Breast epithelium (tissue), 4 donors: ENCODE data around the gene CPA3. TPM values are rescaled to one million over a fixed set of nuclear protein-coding genes. Genes with fewer than 3 reads are reported as not detected.

Experiments used
- DNase-seq, 2 donors: peaks; one replicate each; pipeline ENCODE4 v3.0.0-alpha.2; 2019; ENCODE audit warnings: low spot score in 2 of 2
- H3K27ac ChIP-seq, 2 donors: fragments of 200-600 bp; sonication (generic) in 1 of 2; one replicate each; pipeline ENCODE4 v1.5.1; 2016 to 2019; ENCODE audit warnings: mild to moderate bottlenecking in 1 of 2
- H3K27me3 ChIP-seq, 2 donors: fragments of 200-600 bp; sonication (generic) in 1 of 2; one replicate each; pipeline versions ENCODE4 v1.5.1 to v1.6.0; 2017 to 2019; ENCODE audit warnings: control low read depth in 1 of 2, mild to moderate bottlenecking in 1 of 2
- H3K36me3 ChIP-seq: fragments of 200-600 bp; one replicate; pipeline ENCODE4 v1.5.1; 2019
- H3K4me1 ChIP-seq, 2 donors: fragments of 200-600 bp; sonication (generic); one replicate each; pipeline ENCODE4 v1.5.1; 2016 to 2019; ENCODE audit warnings: control low read depth in 1 of 2
- H3K4me3 ChIP-seq, 3 donors: fragments of 200-600 bp; sonication (generic); 1 replicate in 2 of 3; 2 replicates in 1 of 3; pipeline ENCODE4 v1.5.1; 2016 to 2019; ENCODE audit warnings: mild to moderate bottlenecking in 3 of 3, moderate library complexity in 2 of 3
- H3K9me3 ChIP-seq, 2 donors: fragments of 200-600 bp; sonication (generic) in 1 of 2; one replicate each; pipeline ENCODE4 v1.5.1; 2016 to 2019; ENCODE audit warnings: control low read depth in 1 of 2
- CTCF ChIP-seq, 3 donors: fragments of 450-650 bp; IDR thresholded peaks; one replicate each; pipeline ENCODE4 v1.5.1; 2016 to 2017; ENCODE audit warnings: antibody characterized with exemption in 3 of 3, mild to moderate bottlenecking in 3 of 3, moderate library complexity in 3 of 3
- POLR2A ChIP-seq: fragments of 450-650 bp; IDR thresholded peaks from one replicate; pipeline ENCODE4 v1.6.1; 2016; ENCODE audit warnings: antibody characterized with exemption, mild to moderate bottlenecking, moderate library complexity
- POLR2AphosphoS5 ChIP-seq, 3 donors: sonication (generic); formaldehyde crosslinking; IDR thresholded peaks; one replicate each; pipeline ENCODE4 v1.6.1; 2017; ENCODE audit warnings: antibody characterized with exemption in 3 of 3
- intact Hi-C: fragments of 100-400 bp; cut with DNase I; formaldehyde crosslinking; loops from one replicate; pipeline ENCODE4 v1.15.1; 2023; ENCODE audit warnings: low total_unique reads
- total RNA-seq, 3 donors: library from RNA; depleted of rRNA; stranded (reverse); fragments of >200 nt; gene quantifications; one replicate each; pipeline ENCODE4 v1.1.0, GENCODE V29; 2016

Gene CPA3
- total RNA-seq, 3 donors from 2014 or later, result 5.6 to 44.2 (median 10.1) TPM

- no peaks in the 10 kb centered on the region for H3K9me3 ChIP-seq
- H3K27me3 ChIP-seq, result no peaks in the 10 kb centered on the region
- H3K36me3 ChIP-seq, result no peaks in the 10 kb centered on the region
- H3K4me1 ChIP-seq, result no peaks in the 10 kb centered on the region
- TF ChIP-seq CTCF (IDR thresholded peaks at IDR 0.05), result no peak
- TF ChIP-seq POLR2AphosphoS5 (IDR thresholded peaks at IDR 0.05), result no peak
- no peak for TF ChIP-seq POLR2A
- intact Hi-C loops, result no loop called here
- no peak for DNase-seq
- H3K4me3 ChIP-seq, result no peak overlapping the region
- H3K27ac ChIP-seq, result no peak overlapping the region
These were observed 15.6 kb downstream of the CPA3 start for GRCh38 chr3:148880681-148881080.

- intact Hi-C loops, result no loop called here
- Histone ChIP-seq H3K36me3 (no peaks in the 10 kb centered on the region), H3K27me3 (no peaks in the 10 kb centered on the region), H3K4me3 (no peak overlapping the region), H3K27ac (no peak overlapping the region), H3K4me1 (no peaks in the 10 kb centered on the region), H3K9me3 (no peaks in the 10 kb centered on the region)
- TF ChIP-seq POLR2A (no peak), POLR2AphosphoS5 (IDR thresholded peaks at IDR 0.05) (no peak), CTCF (IDR thresholded peaks at IDR 0.05) (no peak)
- DNase-seq, result no peak
These were observed 16.2 kb downstream of the CPA3 start for GRCh38 chr3:148881286-148881685.

- H3K4me1 ChIP-seq, result no peaks in the 10 kb centered on the region
- no peak overlapping the region for H3K4me3 ChIP-seq
- no peaks in the 10 kb centered on the region for H3K27me3 ChIP-seq
- no peaks in the 10 kb centered on the region for H3K36me3 ChIP-seq
- H3K9me3 ChIP-seq, result no peaks in the 10 kb centered on the region
- TF ChIP-seq POLR2A (no peak), POLR2AphosphoS5 (IDR thresholded peaks at IDR 0.05) (no peak), CTCF (IDR thresholded peaks at IDR 0.05) (no peak)
- no peak overlapping the region for H3K27ac ChIP-seq
- no peak for DNase-seq
- intact Hi-C loops, result no loop called here
These were observed 17.2 kb downstream of the CPA3 start for GRCh38 chr3:148882288-148882687.

GRCh38 chr3:148883163-148883562, 18.1 kb downstream of the CPA3 start:
- Histone ChIP-seq H3K4me3 (no peak overlapping the region), H3K27me3 (no peaks in the 10 kb centered on the region), H3K27ac (no peak overlapping the region), H3K36me3 (no peaks in the 10 kb centered on the region), H3K4me1 (no peaks in the 10 kb centered on the region), H3K9me3 (no peaks in the 10 kb centered on the region)
- TF ChIP-seq POLR2AphosphoS5 (IDR thresholded peaks at IDR 0.05) (no peak), CTCF (IDR thresholded peaks at IDR 0.05) (no peak), POLR2A (no peak)
- intact Hi-C loops, result no loop called here
- DNase-seq, result no peak

- Histone ChIP-seq H3K27me3 (no peaks in the 10 kb centered on the region), H3K9me3 (no peaks in the 10 kb centered on the region), H3K36me3 (no peaks in the 10 kb centered on the region), H3K4me3 (no peak overlapping the region), H3K27ac (no peak overlapping the region), H3K4me1 (no peaks in the 10 kb centered on the region)
- TF ChIP-seq CTCF (IDR thresholded peaks at IDR 0.05) (no peak), POLR2A (no peak), POLR2AphosphoS5 (IDR thresholded peaks at IDR 0.05) (no peak)
- no peak for DNase-seq
- intact Hi-C loops, result no loop called here
These were observed 19.2 kb downstream of the CPA3 start for GRCh38 chr3:148884261-148884660.
